Measurements from ENCODE around the gene KMT2E.

KMT2E gene

GRCh38 chr7:105151152-105151551, 137.1 kb downstream of the KMT2E start:
- no peak overlapping the region for H3K4me2 ChIP-seq (ENCODE audit: low read length)

GRCh38 chr7:105153531-105153930, 139.5 kb downstream of the KMT2E start:
- Histone ChIP-seq H3K4me1 (ENCODE audit: insufficient read depth, low read length, severe bottlenecking) (no peaks in the 10 kb centered on the region), H3K36me3 (ENCODE audit: insufficient read depth, low read length) (no peaks in the 10 kb centered on the region), H3K9me2 (ENCODE audit: low read depth, low read length) (no peaks in the 10 kb centered on the region), H2AFZ (ENCODE audit: low read length) (no peak overlapping the region), H3F3A (ENCODE audit: insufficient read depth, low read length) (no peaks in the 10 kb centered on the region), H3K27me3 (ENCODE audit: insufficient read depth, low read length) (no peaks in the 10 kb centered on the region), H3K4me3 (ENCODE audit: low read depth, low read length, poor library complexity, severe bottlenecking) (no peak overlapping the region), H3K4me2 (ENCODE audit: low read length) (no peak overlapping the region), H3K9me3 (ENCODE audit: low read length) (no peaks in the 10 kb centered on the region), H3K79me2 (ENCODE audit: insufficient read depth, low read length) (no peaks in the 10 kb centered on the region), H4K20me1 (ENCODE audit: insufficient read depth, low read length) (no peaks in the 10 kb centered on the region), H3K9ac (ENCODE audit: low read length) (no peak overlapping the region), H3K27ac (ENCODE audit: low read depth, low read length, poor library complexity, severe bottlenecking) (no peak overlapping the region)
- TF ChIP-seq EZH2 (IDR thresholded peaks at IDR 0.05; ENCODE audit: borderline replicate concordance, low read length): no peak
- TF ChIP-seq CTCF (IDR thresholded peaks at IDR 0.05; ENCODE audit: low read length): no peak

More at GRCh38 chr7:105151152-105151551, 137.1 kb downstream of the KMT2E start:
- Histone ChIP-seq H3K9me2 (ENCODE audit: low read depth, low read length) (no peaks in the 10 kb centered on the region), H3K9ac (ENCODE audit: low read length) (no peak overlapping the region), H3K27me3 (ENCODE audit: insufficient read depth, low read length) (no peaks in the 10 kb centered on the region), H3K27ac (ENCODE audit: low read depth, low read length, poor library complexity, severe bottlenecking) (no peak overlapping the region), H3K4me3 (ENCODE audit: low read depth, low read length, poor library complexity, severe bottlenecking) (no peak overlapping the region), H3K79me2 (ENCODE audit: insufficient read depth, low read length) (no peaks in the 10 kb centered on the region), H3K9me3 (ENCODE audit: low read length) (no peaks in the 10 kb centered on the region), H3F3A (ENCODE audit: insufficient read depth, low read length) (no peaks in the 10 kb centered on the region), H3K4me1 (ENCODE audit: insufficient read depth, low read length, severe bottlenecking) (no peaks in the 10 kb centered on the region), H3K36me3 (ENCODE audit: insufficient read depth, low read length) (no peaks in the 10 kb centered on the region), H2AFZ (ENCODE audit: low read length) (no peak overlapping the region), H4K20me1 (ENCODE audit: insufficient read depth, low read length) (no peaks in the 10 kb centered on the region)
- no peak for TF ChIP-seq CTCF (IDR thresholded peaks at IDR 0.05; ENCODE audit: low read length)
- TF ChIP-seq EZH2 (IDR thresholded peaks at IDR 0.05; ENCODE audit: borderline replicate concordance, low read length): no peak

- H4K20me1 ChIP-seq (ENCODE audit: insufficient read depth, low read length): no peaks in the 10 kb centered on the region
- no peaks in the 10 kb centered on the region for H3K4me1 ChIP-seq (ENCODE audit: insufficient read depth, low read length, severe bottlenecking)
- H3K9ac ChIP-seq (ENCODE audit: low read length): no peak overlapping the region
- H3K9me3 ChIP-seq (ENCODE audit: low read length): no peaks in the 10 kb centered on the region
- no peak overlapping the region for H3K4me2 ChIP-seq (ENCODE audit: low read length)
- no peaks in the 10 kb centered on the region for H3K27me3 ChIP-seq (ENCODE audit: insufficient read depth, low read length)
- no peak for TF ChIP-seq EZH2 (IDR thresholded peaks at IDR 0.05; ENCODE audit: borderline replicate concordance, low read length)
- TF ChIP-seq CTCF (IDR thresholded peaks at IDR 0.05; ENCODE audit: low read length): no peak
- H3F3A ChIP-seq (ENCODE audit: insufficient read depth, low read length): no peaks in the 10 kb centered on the region
- no peaks in the 10 kb centered on the region for H3K9me2 ChIP-seq (ENCODE audit: low read depth, low read length)
- H3K4me3 ChIP-seq (ENCODE audit: low read depth, low read length, poor library complexity, severe bottlenecking): no peak overlapping the region
- no peak overlapping the region for H3K27ac ChIP-seq (ENCODE audit: low read depth, low read length, poor library complexity, severe bottlenecking)
- no peak overlapping the region for H2AFZ ChIP-seq (ENCODE audit: low read length)
- no peaks in the 10 kb centered on the region for H3K36me3 ChIP-seq (ENCODE audit: insufficient read depth, low read length)
- no peaks in the 10 kb centered on the region for H3K79me2 ChIP-seq (ENCODE audit: insufficient read depth, low read length)
Measured at GRCh38 chr7:105154084-105154483, 140.1 kb downstream of the KMT2E start.
